Stimulated activated CD8-positive, alpha-beta memory T cell treated with anti-CD3 and anti-CD28 coated beads, Interleukin-2, amount 100 ng/mL, for 48 hours (primary cell): Measurements from ENCODE around the gene DUSP6.
"Not testable (repeated sequence)": the region's sequence is repeated elsewhere in the genome, so short reads cannot be mapped to it uniquely, and the experiment has no call there.

ENCODE experiments used
- DNase-seq, 2 donors: peaks; one replicate each; pipeline ENCODE4 v3.0.0-alpha.2; 2020; ENCODE audit warnings: low read depth in 2 of 2

The DUSP6 gene

DNA sequence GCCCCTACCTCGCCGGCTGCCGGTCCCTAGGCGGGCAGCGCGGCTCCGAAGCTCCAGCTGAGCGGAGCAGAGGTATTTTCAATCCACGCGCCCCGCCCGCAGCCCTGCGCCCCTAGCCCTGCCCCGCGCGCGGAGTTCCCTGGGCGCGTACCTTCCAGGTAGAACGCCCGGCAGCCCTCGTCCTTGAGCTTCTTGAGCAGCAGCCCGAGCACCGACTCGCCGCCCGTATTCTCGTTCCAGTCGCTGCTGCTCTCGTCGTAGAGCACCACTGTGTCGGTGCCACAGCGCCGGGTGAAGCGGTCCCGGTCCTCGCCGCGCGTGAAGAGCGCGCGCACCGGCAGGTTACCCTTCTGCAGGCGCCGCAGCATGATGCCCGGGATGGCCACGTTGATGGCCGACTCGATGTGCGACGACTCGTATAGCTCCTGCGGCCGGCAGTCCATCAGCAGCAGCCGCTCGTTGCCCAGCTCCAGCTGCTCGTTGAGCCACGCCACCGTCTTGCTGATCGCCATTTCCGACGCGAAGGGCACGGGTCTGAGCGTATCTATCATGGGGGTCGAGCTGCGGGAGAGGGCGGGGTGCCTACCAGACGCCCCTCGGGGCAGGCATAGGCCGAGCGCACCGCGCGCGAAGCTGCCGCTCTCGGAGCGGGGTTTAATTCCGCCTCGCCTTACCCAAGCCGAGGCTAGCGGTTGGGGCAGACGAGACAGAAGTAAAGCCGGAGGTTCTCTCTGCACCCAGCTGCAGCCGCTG, 636 bp downstream of the DUSP6 start:
- DNase-seq, result peak; percentile 14 to 29

DNA sequence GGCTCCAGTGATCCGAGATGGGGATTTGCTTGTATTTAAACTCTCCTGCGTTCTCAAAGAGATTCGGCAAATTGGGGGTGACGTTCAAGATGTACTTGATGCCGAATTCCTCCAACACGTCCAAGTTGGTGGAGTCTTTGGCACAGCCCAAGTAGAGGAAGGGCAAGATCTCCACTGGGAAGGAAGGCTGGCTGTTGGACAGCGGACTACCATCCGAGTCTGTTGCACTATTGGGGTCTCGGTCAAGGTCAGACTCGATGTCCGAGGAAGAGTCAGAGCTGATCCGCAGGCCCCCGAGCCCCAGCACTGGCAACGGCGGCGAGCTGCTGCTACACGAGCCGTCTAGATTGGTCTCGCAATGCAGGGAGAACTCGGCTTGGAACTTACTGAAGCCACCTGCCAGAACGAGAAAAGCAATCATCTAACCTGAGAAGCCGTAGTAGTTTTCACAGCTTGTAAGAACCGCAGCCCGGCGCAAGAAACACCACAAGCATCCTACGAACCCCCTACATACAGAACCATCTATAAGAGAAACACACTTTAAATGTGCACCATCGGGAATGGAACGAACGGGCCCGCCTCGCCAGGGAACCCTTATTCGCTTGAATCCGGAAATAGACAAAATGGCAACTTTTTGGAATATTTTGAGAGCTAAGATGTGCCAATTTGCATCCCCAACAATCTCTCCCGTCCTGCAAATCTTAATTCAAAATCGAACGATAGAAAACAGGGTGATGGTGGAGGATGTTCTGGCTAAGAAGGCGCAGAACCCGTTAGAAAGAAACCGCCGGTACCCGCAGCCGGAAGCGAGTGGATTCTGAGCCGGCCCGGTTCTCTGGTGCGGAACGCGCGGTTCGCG, 1.4 kb downstream of the DUSP6 start:
- DNase-seq, result peak in 1 of 2 donors; percentile 11

DNA sequence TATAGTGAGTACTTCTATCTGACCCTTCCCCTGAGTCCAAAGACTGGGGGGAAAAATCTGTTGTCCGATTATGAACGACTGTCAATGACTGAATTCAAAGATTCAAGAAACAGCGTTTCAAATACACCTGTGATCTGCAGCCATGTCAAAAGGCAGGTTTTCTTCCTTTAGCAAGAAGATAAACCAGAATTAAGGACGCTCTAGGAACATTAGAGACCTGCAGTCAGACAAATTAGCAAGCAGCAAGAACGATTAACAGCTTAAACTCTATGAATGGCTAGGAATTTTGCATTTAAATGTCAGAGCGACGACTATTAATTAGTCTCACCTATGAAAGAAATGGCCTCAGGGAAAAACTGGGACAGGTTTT, 2.1 kb downstream of the DUSP6 start:
- DNase-seq, result no peak

DNA sequence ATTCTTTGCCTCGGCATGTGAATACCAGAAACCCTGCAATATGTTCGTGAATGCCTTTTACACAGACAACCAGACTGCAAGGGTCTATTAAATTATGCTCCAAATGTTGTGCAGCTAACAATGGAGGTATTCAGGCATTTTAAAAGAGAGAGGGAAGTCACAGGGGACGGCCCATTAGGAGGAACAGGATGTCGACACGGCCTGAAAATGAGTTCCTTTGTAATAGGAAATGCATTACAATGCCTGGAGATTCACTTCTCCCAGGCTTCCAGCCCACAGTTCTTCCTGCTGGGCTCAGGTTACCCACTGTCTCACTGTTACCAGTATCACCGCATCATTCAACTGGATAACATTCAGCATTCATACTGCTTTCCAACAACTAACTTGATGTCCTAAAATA, 2.5 kb downstream of the DUSP6 start:
- no peak for DNase-seq

GRCh38 chr12:89348894-89349699, 3.2 kb downstream of the DUSP6 start:
- no peak for DNase-seq

DNA sequence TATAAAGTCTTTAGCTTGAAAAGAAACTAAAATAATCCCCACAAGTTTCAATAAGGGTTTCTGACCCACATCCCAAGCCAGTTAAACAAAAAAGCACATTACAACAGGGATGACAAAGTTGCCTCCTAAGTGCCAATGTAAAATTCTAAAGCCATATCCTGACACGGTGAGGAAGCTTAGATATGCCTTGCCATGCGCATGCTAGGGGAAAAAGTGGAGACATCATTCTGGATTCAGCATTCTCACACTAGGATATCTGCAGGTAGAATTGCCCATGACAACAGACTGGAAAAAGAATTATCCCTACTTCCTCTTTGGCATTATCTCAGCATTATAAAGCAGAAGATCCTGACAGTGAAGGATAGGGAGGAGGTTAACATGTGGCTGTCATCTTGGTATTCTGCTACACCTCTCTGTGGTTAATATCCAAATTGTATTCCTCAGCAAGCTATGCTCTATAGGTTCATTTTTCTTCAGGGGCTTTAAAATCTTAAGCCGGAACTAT, 4.9 kb downstream of the DUSP6 start:
- no peak for DNase-seq

DNA sequence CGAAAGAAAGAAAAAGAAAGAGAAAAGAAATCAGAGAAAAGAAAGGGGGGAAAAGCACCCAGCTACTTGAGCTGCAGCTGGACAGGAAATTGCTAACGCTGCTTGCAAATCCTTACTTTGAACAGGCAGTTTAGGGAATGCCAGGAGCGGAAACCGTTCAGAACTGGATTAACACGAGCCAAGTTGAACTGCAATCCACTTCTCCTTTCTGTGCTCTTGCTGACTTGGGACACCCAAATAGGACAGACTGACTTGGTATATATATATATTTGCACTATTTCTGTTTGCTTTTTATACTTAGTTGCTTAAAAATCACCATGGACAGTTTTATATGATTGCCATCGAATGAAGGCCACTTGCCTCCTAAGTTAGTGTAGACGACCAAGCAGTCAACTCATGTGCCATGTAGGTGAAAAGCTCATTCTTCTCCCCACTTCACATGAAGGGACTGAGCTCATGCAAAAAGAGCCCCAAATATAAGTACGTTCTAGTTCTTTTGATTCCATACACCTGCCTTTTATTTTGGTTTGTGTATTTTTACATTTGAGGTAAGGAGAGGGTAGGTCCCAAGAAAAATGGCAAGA, 5.5 kb downstream of the DUSP6 start:
- DNase-seq, result no peak

DNA sequence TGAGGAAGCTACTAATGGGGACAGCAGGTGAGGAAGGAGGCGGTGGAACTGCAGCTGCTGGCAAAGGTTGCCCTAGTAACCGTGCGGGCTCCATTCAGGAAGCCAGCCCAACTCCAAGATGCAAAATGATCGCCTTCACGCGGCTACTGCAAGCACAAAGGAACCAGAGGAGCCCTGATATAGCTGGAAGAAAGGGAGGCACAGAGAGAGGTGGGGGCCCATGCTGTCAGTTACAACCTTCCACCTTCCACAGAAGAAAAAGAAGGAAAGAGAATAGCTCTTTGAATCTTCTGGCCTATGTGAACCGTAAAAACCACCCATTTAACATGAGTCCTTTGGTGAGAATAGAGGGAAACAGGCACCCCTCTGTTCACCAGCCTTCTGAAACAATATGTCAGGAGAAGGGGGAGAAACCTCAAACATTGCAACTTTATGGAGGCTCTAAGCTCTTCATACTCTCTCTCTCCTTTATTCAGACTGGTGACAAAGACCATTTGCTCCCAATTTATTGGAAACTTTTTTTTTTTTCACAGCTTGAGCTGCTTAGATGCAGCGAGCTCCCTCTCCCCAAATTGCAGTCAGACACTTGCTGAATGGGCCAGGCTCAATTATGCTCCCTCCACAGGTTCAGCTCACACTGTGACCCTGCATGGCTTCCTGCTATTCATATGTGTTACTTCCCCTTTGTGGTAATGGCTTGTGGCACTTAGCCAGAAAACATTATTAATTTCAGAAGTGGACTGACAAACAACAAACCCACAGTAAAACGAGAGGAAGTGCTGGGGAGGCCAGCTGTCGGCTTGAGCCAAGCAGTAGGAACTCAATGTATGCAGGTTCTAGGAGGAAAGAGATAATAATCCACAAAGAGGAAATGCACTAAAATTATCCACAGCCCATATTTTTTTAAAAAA, 6.2 kb downstream of the DUSP6 start:
- peak in 1 of 2 donors; percentile 23 for DNase-seq

DNA sequence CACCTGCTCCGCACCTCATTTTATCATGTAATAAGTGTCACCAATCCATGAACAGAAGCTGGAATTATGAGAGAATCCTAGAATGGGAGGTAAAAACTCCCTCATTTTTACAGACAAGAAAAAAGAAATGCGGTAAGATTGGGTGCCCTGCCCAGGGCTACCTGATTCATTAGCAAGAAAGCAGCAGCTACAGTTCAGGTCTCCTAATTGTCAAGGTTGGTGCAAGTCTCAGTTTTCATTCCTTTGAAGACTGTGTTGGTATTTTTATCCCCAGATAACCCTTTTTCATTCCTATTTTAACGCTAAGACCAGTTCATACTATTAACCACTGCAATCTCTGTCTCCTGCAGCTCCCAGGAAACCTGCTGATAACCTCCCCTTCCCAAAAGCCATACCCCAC, 6.9 kb downstream of the DUSP6 start:
- no peak for DNase-seq

- no peak for DNase-seq
Observed at GRCh38 chr12:89344862-89345202, 7.5 kb downstream of the DUSP6 start.

DNA sequence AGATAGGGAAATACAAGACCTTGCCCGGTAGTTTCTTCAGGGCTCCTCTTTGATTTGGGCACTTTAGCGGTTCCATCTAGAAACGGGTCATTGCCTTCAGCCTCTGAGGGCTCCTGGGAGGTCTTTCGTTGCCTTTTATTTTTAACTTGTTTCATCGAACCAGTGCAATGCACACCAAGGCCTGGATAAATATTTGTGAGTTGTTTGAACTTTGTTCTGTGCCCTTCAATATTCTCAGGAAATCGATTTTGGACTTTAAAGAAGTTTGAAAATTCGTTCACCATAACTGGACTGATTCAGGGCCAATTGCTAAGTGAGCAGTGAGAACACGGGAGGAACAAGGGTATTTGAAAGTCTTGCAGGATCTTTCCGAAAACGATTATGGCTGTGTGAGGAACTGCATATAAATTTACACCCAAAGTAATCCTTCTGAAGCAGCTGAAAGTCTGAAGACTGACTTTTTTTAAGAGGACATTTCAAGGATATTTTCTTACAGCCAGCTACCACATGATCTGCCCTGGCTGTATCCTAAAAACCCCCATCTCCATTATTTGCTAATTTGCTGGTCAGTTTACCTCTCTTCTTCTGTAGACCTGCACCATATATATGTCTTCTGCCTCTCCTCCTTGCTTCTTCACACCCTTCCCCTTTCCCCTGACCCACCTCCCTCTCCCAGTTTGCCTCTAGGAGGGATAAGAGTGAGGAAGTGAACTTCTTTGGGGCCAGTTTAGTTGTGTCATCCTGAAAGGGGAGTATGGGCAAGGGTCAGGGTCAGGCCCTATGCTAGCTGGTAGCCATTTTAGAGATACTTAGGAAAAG, 8.0 kb downstream of the DUSP6 start:
- DNase-seq, result no peak

GRCh38 chr12:89343127-89343526, 9.2 kb downstream of the DUSP6 start:
- DNase-seq, result no peak

DNA sequence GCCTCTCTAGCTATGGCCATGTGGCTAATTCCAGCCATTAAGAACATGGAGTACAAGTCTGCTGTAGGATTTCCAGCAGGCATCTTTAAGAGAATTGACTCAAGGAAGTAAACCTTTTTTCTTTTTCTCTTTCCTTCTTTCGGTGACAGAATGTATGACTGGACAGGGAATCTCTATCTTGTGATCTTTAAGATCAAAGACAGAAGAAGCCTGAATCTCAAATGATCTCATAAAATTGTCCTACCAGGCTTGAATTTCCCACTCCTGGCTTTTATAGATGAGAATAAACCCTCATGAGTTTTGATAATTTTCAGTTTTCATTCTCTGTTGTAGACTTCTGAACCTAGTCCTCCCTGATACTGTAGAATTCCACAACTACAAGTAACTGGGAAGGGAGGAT, 11.4 kb downstream of the DUSP6 start:
- DNase-seq, result no peak

GRCh38 chr12:89339526-89339925, 12.8 kb downstream of the DUSP6 start:
- DNase-seq, result no peak

DNA sequence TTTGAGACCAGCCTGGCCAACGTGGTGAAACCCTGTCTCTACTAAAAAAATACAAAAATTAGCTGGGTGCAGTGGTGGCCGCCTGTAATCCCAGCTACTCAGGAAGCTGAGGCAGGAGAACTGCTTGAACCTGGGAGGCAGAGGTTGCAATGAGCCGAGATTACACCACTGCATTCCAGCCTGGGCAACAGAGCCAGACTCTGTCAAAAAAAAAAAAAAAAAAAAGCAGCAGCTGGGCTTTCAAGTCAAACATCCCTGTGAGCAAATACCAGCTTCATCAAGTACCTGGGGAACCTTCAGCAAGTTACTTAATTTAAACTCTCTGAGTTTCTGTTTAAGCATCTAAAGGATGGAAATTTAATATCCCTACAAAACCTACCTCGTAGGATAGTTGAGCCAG, 15.2 kb downstream of the DUSP6 start:
- DNase-seq, result not testable (repeated sequence)

GRCh38 chr12:89335452-89336244, 16.7 kb downstream of the DUSP6 start:
- no peak for DNase-seq

GRCh38 chr12:89334548-89335169, 17.6 kb downstream of the DUSP6 start:
- DNase-seq, result no peak

GRCh38 chr12:89333564-89334252, 18.6 kb downstream of the DUSP6 start:
- DNase-seq, result no peak
